GM18517 (cell line): ENCODE measurements around the gene TASOR2.

Source experiments
- ATAC-seq: cut with Tn5 transposase; IDR thresholded peaks from one replicate; pipeline ENCODE4 v1.9.1; 2021; ENCODE audit warnings: mild to moderate bottlenecking, moderate library complexity; ENCODE audit not compliant: unreplicated experiment

Gene TASOR2

DNA sequence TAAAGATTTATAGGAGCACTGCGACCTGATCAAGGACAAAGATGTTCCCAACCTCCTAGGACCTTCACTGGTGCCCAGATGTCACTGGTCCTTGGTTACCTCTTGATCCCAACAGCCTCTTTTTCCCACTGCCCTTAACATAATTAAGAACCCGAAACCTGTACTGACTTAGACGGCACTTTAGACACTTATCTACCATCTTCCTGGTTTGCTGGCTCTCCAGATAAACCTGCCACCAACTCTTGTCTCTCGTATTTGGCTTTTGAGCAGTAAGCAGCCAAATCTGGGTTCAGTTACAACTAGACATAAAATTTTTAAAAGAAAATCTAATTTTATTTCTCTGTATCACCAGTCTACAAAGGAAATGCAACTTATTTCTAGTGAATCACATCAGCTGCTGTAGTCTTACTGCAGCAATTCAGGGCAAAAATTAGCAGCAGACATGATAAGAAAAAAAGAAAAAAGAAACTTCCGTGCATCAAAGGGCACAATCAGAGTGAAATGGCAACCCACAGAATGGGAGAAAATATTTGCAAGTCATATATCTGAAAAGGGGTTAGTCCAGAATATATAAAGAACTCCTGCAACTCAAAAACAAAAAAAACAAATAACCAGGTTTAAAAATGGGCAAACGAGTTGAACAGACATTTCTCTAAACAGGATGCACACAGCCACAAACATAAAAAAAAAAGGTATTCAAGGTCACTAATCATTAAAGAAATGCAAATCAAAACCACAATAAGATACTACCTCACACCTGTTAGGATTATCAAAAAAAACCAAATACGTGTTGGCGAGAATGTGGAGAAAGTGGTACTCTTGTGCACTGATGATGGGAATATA is 27.7 kb upstream of the TASOR2 start:
- ATAC-seq = no peak

DNA sequence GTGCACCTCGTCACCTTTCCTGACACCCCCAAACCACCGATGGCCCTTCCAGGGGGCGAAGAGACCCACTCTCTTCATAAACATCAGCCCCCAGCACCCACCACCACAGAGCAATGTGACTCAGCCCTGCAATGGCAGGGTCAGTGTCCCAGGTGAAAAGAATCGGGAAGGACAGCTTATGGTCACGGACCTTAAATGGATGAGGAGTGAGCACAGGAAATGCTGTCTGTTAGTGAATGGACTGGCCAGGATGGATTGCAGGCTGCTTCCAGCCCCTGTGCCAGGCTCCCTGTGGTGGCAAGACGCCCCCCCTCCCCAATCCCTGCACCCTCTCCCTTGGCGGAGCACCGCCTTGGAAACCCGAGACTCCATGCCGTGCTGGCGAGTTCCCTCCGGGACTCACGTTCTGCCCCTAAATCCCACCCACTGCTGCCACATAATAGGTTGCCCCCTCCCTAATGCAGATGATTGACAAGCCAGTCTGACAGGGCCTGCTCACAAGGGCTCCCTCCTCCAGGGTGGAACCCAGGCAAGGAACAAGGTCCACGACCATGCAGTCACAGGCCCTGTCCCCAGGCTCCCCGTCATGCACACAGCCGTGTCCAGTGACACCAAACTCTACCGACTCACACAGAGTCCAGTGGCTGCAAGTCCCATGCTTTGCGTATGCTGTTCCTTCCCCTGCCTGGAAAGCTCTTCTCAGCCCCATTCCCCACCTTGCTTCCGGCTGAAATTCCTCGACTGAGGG is 25.6 kb upstream of the TASOR2 start:
- no peak for ATAC-seq

DNA sequence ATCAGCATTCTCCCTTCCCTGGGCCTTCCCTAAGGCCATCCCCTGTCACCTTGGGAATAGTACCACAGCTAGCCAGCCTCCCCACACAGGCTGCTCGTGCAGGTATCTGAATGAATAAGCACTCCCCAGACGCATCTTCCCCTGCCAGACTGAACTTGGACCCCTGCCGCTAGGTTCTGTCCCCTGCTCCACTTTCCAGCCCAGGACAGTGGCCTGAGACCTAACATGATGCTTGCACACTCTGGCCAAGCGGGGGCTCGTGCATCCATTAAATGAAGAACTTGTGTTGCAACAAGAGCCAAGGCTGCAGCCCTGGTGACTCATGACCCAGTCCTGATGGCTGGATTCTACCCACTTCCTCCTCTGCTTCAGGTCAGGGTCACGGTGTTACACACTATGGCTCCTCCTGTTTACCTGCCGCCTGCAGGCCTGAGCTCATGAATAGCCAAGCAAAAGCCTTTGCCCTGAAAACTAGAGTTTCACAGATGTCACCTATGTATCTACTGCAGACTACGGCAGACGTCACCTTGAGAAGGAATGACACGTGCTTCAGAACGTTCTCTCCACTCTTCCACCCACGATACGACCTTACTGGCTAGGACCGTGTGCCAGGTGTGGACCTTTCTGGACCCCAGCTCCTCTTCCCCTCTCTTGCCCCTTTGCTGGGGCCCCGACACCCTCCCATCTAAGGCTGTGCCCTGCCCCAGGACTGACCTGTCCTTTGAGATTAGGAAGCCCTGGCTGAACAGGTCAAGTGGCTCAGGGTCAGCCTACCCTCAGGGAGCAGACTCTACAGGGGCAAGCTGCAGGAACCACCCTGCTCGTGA is 24.7 kb upstream of the TASOR2 start:
- no peak for ATAC-seq

DNA sequence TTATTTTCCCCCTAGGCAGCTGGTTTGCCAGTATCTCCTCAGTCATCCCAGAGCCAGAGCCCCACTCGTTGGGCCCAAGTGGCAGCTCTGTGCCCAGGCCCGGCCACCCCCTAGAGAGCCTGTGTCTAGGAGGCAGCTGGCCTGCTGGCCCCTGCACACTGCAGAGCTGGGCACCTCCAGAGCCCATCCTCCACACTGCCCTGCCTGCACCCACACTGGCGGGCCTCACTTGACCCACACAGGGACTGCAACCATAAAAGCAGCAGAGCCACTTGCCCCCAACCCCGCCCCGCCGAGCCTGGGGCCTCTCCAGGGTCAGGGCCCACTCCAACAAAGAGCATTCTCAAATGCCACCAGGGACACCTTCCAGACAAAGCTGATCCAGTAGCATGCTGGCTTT is 23.6 kb upstream of the TASOR2 start:
- ATAC-seq = no peak

DNA sequence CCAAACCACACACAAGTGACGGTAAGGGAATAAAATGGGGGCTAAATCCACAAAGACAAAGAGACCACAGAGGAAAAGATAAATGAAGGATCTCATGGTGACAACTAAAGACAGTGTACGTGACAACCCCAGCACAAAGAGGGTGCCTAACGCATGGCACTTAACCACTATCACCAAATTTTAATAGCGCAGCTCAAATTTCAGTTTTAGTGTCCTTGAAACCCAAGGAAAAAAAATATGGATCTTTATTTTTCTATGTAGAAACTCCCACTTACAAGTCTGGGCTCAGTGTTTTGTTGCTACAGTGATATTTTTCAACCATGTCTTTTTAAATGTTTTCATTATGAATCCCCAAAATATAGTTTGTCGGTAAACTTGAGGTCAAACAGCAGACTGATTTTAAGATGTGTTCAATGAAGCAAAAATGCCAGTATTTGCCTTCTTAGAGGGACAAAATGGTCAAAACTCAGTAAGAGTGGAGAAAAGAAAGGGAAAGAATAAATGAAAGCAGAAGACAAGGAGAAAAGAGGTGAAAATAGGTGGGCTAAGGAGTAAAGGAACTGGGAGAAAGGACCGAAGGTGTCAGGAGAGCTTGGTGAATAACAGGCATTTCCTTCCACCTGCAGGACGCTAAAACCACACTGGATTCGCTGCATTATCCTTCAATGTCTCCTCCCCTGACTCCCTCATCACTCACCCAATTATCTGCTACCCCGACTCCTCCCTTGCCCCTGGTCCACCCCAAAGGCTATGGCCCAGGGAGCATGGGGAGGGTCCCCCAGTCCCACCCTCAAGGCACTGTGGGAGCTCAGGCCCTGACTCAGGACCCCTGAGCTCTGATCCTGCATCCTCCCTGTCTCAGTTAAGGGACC is 21.7 kb upstream of the TASOR2 start:
- no peak for ATAC-seq

DNA sequence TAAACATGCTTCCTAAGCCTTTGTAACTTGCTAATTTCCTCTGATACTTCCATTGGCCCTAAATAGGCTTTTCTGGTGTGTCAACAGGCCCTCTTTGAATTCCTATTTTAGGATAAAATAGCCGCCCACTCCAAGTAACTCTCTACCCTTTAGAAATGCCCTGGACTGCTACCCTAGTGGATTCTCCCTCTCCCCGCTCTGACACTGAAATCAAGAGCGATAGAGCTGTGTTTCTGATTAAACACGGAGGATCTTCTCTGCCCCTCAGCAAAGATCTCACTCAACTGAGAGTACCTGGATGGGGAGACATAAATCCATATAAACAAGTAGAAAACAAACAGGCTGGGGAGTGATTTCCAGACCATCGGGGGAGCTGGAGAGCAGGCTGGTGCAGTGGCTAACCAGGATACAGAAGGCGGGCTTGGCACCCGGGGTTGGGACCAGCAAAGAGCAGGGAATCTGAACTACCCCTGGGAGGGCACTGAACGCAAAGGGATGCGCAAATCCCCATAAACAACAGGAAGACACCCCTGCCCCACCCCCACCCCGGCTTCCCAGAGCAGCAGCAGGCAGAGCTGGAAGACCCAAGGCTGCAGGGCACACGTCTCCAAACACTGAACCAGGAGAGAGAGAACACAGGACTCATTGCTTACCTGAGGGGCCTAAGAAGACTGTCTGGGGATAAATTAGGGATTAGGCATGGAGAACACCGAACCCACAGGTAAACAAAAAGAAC is 20.8 kb upstream of the TASOR2 start:
- ATAC-seq = no peak

DNA sequence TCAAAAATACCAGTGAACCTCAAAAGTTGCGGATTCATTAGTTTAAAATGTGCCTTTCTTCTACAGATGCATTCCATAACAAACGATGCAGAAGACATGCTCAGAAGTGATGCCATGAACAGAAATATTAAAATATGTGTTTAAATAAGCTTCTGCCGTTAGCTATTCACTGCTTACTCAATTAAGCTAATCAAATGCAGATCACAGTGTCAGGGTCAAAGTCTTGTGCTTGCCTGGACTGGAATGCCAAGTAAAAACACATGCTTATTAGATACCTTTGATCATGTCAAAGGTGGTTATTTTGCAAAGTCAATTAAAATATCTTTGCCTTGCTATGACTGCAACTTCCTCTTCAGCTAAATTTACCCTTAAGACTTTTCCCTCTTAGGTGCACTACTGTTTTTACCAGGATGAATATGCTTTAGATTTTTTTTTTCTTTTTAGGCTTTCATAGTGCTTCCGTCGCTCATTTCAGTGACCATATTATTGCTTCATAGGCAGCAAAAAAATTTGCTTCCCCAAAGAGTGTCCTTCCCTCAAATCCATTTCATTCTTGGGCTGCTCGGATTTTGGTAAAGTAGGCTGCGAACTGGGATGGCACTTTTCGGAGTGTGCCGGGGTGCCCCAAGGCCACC is 19.1 kb upstream of the TASOR2 start:
- no peak for ATAC-seq

DNA sequence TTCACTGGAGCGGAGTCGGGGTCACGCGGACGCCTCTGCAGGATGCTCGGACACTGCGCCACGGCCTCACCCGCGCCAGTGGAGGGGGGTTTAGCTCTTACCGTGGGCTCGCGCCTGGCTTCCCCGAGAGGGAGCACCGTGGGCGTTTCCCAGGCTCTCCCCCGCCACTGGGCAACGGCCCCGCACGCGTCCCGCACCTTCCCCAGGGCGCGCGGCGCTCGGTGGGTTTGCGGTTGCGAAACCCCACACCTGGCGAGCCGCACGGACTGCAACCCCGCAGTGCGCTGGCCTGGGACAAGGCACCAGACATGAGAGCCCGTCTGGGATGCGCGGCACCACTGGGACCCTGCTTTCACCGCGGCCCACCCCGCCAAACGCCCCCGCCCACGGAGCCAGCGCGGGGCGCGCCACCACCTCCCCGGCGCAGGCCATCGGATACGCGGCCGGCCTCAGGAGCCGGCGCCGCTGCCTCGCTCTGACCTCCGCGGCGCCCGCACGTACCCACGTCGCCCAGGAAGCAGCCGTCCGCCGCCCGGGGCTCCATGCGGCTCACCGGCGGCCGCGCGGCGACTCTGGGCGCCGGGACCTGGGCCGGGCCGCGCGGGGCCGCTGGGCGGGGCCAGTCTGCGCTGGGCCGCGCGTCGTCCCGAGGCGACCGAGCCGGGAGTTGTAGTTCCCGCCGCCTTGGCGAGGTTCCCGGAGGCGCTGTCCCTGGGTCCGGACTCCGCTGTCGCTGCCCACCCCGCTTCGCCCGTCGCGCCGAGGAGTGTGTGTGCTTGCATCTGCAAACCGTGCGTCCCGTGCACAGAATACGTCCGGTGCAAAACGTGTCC is 18.4 kb upstream of the TASOR2 start, which contains the start of gene ASB13:
ASB13 (minus strand) TSS at position 588 of the 833 bp plus-strand sequence; CDS start at position 544, 44 bp downstream.
- ATAC-seq = no peak

DNA sequence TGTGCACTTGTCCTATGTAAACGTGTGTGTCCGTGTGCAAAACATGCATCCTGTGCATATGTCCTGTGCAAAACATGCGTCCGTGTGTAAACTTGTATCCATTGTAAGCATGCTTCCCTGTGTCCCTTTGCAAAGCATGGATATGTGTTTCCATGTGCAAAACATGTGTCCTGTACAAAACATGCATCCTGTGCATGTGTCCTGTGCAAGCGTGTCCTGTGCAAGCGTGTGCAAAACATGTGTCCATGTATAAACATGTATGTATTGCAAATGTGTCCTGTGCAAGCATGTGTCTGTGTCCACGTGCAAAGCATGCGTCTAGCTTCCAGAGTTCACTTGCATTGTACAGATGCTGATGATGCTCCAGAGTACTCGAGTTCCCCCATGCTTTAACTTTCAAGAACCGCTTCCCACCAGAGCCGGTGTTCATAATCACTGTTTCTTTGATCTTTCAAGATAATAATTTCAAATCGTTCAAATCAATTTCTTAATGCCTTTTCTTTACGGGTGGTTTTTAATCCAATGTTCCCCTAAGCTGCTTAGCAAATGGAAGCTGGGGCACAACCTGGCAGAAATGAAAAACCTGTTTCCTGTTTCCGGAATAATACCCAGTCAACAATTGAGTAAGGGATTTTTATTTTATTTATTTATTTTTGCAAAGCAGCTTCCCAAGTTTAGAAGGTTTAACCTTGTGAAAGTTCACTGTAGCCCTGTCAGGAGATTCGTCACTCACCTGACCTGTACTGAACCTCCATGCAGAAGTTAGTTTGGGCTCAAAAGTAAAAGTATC is 17.6 kb upstream of the TASOR2 start:
- ATAC-seq = no peak

DNA sequence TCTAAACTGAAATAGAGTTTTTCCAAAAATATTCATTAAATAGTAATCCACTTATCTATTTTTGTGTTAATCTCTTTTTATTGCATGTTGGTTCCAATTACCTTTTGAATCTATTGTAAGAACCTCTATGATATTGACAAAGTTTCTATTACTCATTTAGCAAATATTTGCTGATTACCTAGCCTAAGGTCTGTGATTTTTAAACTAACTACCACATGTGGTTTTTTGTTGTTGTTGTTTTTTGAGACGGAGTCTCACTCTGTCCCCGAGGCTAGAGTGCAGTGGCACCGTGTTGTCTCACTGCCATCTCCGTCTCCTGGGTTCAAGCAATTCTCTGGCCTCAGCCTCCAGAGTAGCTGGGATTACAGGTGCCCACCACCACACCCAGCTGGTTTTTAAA is 16.2 kb upstream of the TASOR2 start:
- no peak for ATAC-seq

DNA sequence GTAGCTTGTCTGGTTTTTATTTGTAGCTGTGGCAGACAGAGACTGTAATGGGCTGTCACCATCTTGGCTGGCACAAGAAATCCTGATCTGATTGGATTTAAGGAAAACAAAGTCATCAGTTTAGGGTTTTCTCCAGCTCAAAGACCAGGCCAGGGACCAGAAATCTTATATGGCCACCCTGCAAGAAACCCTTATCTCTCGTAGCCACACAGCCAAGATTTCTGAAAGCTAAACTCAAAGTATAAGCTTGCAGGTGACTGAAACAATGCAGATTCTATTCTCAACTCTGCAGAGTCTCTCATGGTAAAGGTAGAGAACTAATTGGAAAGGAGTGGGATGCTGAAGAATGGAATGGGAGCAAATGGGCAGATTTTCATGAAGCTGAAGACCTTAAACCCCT is 15.0 kb upstream of the TASOR2 start:
- no peak for ATAC-seq

DNA sequence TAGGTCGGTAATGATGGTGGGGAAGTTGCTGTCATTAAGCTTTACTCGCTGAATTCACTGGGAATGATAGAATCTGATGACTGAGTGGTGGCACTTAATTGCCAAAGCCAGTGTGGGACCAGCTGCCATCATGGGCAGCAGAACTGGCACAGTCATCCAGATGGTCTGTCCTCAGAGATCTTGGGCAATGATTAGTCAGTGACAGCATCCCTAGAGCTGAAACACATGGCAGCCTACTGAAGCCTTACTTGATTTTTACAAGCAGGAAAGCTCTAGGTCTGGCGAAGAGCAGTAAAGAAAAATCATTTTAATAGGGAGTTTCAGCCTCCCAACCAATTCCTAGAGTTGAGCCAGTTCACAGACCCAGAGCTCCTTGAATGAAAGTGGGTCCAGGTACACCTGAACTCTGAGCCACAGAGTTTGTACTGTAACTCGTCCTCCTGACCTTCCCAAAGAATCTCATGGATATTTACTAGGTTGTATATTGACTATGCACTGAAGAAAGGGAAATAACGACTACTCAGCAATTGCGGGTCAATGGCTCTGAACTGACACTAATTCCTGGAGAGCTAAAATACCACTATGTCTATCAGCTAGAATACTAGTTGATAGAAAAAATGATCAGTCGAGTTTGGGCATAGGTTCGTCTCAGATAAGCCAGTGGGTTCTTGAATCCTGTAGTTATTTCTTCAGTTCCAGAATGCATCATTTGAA is 13.8 kb upstream of the TASOR2 start:
- ATAC-seq = no peak

DNA sequence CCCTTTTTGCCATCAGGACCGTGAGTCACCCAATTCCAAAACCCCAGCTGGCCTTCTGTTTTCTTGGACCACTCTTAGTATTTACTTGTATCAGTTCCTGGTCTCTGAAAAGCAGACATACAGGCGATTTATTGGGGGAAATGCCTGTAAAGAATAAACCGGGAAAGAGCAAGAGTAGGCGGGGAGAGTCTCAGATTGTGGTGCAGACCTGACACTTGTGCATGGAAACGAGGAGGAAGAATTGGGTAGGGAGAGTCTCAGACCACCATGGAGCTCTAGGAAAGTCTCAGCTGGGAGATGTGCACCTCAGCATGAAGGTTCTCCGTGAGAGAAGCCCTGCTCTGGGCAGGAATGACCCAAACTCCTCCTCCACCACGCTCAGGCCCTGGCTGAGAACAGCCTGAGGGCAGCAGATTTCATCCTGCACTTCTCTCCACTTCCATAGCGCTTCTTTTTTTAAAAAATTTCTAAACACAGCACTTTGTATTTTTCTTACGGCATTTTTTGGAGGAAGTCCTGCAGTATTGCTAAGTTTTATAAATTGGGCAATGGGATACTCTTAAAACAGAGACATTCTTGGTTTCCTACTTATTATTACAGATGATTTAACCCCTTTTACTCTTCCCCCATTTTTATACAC is 6.1 kb upstream of the TASOR2 start:
- ATAC-seq = no peak

DNA sequence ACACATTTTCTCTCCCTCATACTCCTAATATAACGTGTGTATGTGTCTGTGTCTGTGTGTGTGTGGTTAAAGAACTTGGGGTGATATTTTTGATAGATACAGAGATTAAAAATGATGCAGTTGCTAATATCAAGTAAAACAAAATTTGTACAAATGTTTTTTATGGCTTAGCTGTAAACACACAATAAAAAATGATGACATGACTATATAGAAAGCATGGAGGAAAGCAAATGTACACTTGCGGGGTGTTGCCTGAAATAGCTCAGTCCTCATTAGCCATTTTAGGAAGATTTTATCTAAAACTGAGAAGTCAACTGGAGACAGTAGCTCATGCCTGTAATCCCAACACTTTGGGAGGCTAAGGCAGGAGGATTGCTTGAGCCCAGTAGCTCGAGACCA is 5.6 kb upstream of the TASOR2 start:
- ATAC-seq = no peak

DNA sequence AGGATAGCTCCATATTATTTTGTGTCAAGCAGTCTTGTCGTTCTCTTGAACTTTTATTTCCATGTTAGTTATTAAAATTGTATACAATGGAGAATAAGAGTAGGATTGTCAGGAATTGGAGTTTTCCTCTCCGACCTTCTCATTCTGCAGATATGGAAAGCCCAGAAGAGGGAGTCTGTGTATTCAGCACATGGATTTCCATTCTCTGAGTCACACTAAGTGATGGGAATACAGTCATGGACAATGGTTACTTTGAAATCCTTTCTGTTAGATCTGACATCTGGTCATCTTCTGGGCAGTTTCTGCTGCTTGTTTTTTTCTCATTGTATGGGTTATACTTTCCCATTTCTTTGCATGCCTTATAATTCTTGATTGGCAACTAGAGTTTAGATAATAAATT is 5.0 kb upstream of the TASOR2 start:
- no peak for ATAC-seq

DNA sequence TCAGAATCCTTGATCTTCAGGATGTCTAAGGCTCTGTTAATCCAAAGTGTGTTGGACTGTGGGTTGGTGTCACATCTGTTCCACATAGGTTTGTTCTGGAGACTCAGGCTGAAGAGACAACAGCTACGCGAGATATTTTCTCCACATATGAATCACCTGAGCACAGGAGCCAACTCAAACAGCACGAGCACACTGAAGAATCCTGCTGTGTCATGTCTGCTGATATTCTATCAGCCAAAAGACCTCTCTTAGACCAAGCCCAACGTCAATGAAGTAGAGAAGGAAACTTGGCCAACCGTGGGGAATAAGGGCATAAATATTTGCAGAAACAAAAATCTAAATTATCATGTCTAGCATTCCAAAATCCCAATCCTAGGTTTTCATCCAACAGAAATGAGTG is 2.7 kb upstream of the TASOR2 start:
- no peak for ATAC-seq
